CD4-positive, alpha-beta T cell treated with Interleukin-10 for 1 hour (primary cell): ENCODE data around the gene APCDD1L.

Experiments
- DNase-seq: peaks from one replicate; pipeline ENCODE4 v3.0.0-alpha.2; 2020

The APCDD1L gene

DNA sequence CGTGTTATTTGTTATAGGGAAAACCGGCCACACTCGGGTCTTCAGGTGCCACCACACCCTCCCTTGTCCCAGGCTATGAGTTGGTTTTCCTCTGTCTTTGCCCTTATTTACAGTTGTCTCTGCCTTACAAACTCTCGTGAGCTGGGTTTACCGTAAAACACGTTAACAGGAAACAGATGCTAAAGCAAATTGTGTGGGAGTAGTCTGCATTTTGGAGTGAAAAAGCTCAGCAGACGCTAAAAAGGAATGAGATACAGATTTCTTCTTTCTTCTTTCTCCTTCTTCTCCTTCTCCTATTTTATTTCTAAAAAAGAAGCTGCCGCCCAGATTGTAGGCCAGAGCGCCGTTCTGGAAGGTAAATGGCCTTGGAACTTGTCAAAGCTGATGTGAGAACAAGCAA lies 51.9 kb downstream of the APCDD1L start:
- DNase-seq, result no peak

DNA sequence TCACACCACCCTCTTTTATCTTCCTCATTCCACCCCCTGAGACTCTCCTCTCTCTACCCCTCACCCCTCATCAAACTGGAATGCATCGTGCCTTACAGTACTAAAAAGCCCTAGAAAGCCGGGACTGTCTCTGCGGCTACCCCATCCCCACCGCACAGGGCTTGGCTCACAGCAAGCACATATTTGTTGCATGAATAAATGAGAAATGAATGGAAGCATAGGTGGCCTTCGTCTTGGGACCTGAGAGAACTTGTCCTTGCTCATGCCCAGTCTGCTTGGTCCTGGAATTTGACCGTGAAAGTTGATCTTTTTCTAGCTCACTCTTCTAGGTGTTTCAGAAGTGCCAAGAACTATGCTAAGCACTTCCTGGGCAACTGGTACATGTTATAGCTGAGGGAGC lies 53.3 kb downstream of the APCDD1L start:
- no peak for DNase-seq

DNA sequence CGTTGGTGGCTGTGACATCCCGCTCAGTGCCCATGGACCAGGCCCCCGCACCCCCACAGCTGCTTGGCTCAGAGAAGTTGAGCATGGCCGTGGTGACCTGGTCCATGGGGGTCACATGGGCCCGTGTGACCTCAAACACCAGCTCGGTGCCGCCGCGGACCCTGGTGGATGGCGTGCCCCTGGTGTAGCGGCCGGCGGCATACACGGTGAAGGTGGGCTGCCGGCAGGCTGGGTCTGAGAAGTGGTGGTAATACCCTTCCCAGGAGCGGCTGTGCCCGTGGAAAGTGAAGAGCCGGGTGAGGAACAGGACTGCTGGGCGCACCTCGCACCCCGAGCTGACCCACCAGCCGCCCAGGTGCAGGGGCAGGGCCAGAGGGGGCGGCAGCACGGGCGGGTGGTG lies 54.1 kb downstream of the APCDD1L start:
- DNase-seq, result no peak

GRCh38 chr20:58459058-58459750 lies 56.0 kb downstream of the APCDD1L start:
- DNase-seq, result no peak

DNA sequence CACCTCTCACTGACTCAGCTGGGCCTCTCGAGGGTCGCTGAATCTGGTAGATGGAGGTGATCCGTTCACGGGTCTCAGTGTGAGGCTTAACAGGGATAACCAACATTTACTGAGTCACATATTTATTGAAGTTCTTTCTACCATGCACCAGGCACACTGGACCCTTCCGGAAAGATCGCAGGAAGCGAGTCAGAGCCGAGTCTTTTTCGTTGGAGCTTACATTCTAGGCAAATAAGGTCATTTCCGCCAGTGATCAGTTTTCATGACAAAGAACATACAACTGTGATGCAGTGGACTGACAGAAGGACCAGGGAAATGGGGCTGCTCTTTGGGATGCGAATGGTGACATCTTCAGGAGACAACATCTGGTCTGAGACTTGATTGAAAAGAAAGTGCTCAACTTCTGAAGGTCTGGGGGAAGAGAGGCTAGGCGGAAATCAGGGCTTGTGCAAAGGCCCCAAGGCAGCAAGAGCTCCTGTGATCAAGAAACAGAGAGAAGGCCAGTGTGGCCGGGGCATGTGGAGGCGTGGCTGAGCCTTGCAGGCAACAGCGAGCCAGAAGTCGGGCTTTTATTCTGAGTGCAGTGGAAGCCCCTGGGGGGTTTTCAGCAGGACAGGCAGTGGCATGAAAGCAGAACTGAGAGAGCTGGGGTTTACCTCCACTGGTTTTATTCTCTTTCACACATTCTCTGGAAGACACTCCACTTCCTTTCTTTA lies 56.7 kb downstream of the APCDD1L start:
- DNase-seq, result no peak

- DNase-seq, result no peak
Measured at GRCh38 chr20:58457083-58457695, 58.0 kb downstream of the APCDD1L start.

DNA sequence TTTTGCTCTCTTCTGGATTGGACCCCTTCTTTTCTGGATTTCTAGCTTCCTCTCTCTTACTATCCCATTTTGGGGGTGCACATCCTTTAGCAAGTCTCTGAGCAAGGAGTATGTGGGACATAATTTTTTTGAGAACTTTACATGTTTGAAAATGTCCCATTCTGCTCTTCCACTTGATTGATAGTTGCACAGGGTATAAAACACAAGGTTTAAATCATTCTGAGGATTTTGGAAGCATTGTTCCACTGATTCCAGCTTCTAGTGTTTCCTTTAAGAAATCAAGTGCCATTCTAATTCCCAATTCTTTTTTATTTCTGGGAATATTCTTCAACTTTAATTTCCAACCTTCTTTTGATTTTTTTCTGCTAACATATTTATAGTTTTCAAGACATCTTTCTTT lies 60.7 kb downstream of the APCDD1L start:
- DNase-seq, result no peak

DNA sequence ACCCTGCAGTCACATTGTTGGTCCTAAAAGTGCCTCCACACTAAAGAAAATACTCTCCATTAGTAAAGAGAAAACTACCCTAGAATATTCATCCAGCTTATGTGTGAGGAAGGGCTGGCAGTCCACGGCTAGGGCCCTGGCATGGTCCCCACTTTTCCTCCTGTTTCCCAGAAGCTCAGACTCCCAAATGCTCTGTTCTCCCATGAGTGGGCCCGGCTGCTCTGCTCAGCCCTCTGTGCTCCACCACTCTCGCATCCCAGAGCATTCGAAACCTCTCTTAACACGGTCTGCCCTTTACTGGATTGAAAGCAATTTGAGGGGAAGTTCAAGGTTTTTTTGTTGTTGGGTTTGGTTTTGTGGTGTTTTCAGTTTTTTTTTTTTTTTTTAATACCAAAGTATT lies 61.8 kb downstream of the APCDD1L start:
- DNase-seq, result no peak

GRCh38 chr20:58452667-58453255 lies 62.4 kb downstream of the APCDD1L start:
- DNase-seq, result no peak

DNA sequence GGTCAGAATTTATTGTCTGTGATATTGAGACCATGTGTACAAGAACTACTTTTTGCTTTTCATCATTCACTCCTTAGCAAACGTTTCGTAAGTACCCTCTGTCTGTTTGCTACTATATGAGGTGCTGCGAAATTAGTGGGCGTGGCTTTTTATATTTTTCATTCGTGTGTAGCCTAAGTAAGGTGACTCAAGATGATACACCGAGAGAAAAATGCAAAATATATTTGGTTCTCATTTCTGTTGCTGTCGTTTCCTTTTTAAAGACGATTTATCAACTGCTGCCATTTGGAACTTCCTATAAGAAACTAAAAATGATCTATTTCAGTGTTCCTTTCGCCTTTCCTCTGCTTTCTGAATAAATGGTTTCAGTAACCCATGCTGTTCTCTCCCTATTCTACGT lies 64.9 kb downstream of the APCDD1L start:
- DNase-seq, result no peak

GRCh38 chr20:58449681-58450221 lies 65.4 kb downstream of the APCDD1L start:
- no peak for DNase-seq

GRCh38 chr20:58448958-58449357 lies 66.2 kb downstream of the APCDD1L start:
- no peak for DNase-seq

GRCh38 chr20:58447511-58448391 lies 67.4 kb downstream of the APCDD1L start:
- peak; percentile 57 for DNase-seq

DNA sequence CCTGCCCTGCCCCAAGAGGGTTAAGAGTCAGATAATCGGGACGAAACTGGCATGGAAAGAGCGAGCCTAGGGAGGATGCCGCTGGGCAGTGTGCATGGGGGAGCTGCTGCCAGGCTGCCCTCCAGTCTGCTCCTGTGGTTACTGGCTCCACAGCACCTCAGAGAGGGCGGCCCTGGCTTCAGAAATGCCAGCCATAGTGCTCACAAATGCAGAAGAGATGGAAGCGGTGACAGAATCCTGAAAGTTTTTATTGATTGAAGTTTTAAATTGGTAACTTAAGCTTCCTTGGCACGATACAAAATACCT lies 68.3 kb downstream of the APCDD1L start:
- no peak for DNase-seq

- DNase-seq, result no peak
Measured at GRCh38 chr20:58446264-58446959, 68.8 kb downstream of the APCDD1L start.

DNA sequence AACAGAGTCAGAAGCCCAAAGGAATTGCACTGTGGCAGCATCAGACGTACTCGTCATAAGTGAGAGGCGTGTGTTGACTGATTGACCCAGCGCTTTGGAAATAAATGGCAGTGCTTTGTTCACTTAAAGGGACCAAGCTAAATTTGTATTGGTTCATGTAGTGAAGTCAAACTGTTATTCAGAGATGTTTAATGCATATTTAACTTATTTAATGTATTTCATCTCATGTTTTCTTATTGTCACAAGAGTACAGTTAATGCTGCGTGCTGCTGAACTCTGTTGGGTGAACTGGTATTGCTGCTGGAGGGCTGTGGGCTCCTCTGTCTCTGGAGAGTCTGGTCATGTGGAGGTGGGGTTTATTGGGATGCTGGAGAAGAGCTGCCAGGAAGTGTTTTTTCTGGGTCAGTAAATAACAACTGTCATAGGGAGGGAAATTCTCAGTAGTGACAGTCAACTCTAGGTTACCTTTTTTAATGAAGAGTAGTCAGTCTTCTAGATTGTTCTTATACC lies 70.4 kb downstream of the APCDD1L start:
- no peak for DNase-seq

DNA sequence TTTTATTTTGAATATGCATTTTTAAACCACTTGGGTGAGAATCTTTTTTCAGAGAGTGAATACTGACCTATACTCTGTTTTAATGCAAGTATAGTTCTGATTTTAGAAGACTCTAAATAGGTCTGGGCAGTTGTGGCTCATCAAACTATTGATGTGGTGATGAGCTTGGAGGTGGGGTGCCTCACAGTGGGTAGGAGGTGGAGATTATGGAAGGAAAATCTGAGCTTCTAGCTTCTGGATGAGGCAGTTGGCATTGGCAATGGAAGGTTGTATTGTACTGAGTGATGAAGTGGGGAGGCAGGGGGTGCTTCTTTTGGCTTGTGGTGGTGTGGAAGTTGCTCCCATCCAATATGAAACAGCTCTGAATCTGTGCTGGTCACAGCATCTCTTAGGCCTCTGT lies 73.5 kb downstream of the APCDD1L start:
- DNase-seq, result no peak

DNA sequence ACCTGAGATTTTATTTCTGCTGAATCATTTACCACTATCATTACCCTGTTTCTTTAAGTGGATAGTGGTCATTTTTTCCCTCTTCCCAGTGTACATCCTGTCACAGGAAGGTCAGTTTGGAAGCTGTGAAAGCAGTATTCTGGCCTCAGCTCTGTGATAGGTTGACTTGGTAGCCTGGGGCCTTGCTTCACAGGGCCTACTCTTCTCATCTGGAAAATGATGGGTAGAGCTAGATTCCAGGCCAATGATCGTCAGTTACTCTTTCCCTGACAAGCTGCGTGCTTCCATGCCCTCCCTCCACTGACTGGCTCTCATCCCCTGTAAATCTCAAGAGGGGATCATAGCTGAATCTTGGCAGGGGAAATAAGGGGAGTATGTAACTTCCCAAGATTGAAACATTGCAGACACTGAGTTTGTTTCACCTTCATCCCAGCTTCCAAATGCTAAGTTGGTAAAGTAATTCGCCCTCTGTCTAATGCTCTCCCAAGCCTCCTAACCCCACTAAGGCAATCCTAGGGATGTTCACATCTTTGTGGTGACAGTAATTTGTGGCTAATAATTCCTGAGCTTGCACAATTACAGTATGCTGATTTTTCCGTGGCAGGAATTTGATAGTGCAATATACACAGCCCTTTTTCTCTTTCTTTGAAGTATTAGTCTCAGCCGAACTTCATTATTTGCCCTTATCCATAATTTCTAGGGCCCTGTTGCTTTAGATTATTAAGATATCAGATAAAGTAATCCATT lies 75.0 kb downstream of the APCDD1L start:
- no peak for DNase-seq

GRCh38 chr20:58438970-58439808 lies 76.0 kb downstream of the APCDD1L start:
- DNase-seq, result no peak
